ENCODE results near the gene C1QTNF6. TPM values are rescaled to one million over a fixed set of nuclear protein-coding genes. Genes with fewer than 3 reads are reported as not detected.
"Not testable (repeated sequence)": the region's sequence is repeated elsewhere in the genome, so short reads cannot be mapped to it uniquely, and the experiment has no call there.

Gene C1QTNF6
- total and polyA plus RNA-seq, 2 experiments from 2014 or later = 23.6 to 29.7 TPM

DNA sequence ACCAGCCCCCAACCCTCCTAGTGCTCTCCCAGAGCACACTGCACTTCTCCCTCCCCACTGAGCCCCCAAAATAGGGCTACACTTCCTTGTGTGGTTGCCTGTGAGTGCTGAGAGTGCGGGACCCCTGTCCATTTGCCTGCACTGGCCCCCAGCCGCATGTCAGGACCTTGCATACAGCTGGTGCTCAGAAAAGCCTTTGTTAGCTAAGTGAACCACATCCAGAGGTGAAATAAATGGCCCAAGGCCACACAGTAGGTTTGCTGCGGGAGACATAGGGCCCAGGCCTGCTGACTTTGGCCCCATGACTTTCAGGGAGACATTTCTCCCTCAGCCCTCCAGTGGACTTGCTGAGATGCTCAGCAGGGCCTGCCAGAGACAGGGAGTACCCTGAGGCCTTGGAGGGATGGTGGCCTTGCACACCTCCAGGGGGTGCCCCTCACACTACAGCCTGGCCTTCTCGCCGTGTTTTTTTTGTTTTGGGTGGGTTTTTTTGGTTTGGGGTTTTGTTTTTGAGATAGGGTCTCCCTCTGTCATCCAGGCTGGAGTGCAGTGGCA, 14.0 kb upstream of the C1QTNF6 start:
- Histone ChIP-seq H2AFZ (no peak overlapping the region), H3K79me2 (no peaks in the 10 kb centered on the region), H4K20me1 (ENCODE audit: insufficient read depth, poor library complexity, severe bottlenecking) (no peaks in the 10 kb centered on the region), H3K27me3 (no peaks in the 10 kb centered on the region), H3K36me3 (replicated peaks; ENCODE audit: insufficient read depth, low read depth) (no peaks in the 10 kb centered on the region), H3K4me2 (no peak overlapping the region), H3K27ac (no peak overlapping the region), H3K4me1 (ENCODE audit: insufficient read depth) (peaks cover 25% of the 10 kb centered on the region), H3K9me2 (replicated peaks; ENCODE audit: insufficient read depth) (no peaks in the 10 kb centered on the region), H3K9me3 (ENCODE audit: low read depth) (no peaks in the 10 kb centered on the region), H3K4me3 (no peak overlapping the region)
- WGBS (ENCODE audit: low lambda C conversion rate, missing lambda C conversion rate) = 97% methylated on average over 5 of the region's 5 CpGs
- TF ChIP-seq EZH2phosphoT487 (IDR thresholded peaks at IDR 0.05; ENCODE audit: low read depth, severe bottlenecking, unreplicated experiment) (no peak), EZH2 (IDR thresholded peaks at IDR 0.05; ENCODE audit: borderline replicate concordance) (no peak)
- TF ChIP-seq, protein P1, sequence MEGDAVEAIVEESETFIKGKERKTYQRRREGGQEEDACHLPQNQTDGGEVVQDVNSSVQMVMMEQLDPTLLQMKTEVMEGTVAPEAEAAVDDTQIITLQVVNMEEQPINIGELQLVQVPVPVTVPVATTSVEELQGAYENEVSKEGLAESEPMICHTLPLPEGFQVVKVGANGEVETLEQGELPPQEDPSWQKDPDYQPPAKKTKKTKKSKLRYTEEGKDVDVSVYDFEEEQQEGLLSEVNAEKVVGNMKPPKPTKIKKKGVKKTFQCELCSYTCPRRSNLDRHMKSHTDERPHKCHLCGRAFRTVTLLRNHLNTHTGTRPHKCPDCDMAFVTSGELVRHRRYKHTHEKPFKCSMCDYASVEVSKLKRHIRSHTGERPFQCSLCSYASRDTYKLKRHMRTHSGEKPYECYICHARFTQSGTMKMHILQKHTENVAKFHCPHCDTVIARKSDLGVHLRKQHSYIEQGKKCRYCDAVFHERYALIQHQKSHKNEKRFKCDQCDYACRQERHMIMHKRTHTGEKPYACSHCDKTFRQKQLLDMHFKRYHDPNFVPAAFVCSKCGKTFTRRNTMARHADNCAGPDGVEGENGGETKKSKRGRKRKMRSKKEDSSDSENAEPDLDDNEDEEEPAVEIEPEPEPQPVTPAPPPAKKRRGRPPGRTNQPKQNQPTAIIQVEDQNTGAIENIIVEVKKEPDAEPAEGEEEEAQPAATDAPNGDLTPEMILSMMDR (IDR thresholded peaks at IDR 0.05; ENCODE audit: poor library complexity) = no peak
- no peak for DNase-seq (ENCODE audit: low spot score)

DNA sequence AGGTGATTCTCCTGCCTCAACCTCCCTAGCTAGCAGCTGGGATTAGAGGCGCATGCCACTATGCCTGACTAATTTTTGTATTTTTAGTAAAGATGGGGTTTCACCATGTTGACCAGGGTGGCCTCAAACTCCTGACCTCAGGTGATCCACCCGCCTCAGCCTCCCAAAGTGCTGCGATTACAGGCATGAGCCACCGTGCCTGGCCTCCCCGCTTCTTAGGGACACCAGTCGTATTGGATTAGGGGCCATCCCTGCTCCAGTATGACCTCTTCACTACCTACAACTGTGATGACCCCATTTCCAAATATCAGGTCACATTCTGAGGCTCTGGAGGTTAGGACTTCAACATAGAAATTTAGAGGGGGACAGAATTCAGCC, 13.4 kb upstream of the C1QTNF6 start:
- not testable (repeated sequence) for H3K36me3 ChIP-seq (replicated peaks; ENCODE audit: insufficient read depth, low read depth); H3K9me2 ChIP-seq (replicated peaks; ENCODE audit: insufficient read depth); H3K27me3 ChIP-seq; H3K27ac ChIP-seq; DNase-seq (ENCODE audit: low spot score); H3K4me2 ChIP-seq; H3K9me3 ChIP-seq (ENCODE audit: low read depth); H3K4me3 ChIP-seq; H4K20me1 ChIP-seq (ENCODE audit: insufficient read depth, poor library complexity, severe bottlenecking); H2AFZ ChIP-seq; H3K79me2 ChIP-seq
- H3K4me1 ChIP-seq (ENCODE audit: insufficient read depth) = peaks cover 31% of the 10 kb centered on the region
- 95% methylated on average over 6 of the region's 6 CpGs for WGBS (ENCODE audit: low lambda C conversion rate, missing lambda C conversion rate)

DNA sequence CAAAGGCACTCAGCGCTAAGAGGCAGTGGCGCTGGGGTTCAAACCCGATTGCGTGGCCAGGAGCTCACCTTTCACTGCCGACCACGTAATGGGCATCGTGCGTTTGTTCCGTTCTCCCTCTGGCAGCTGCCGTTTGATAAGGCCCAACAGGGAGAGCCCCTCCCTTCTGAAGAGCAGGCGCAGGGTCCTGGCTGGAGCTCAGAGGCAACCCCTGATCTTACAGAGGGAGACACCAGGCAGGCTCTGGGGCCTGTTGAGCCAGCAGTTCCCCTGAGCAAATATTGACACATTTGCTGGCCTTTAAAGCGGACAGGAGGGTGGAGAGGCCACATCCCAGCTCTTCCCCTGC, 11.7 kb upstream of the C1QTNF6 start:
- Histone ChIP-seq H3K79me2 (no peaks in the 10 kb centered on the region), H3K36me3 (replicated peaks; ENCODE audit: insufficient read depth, low read depth) (no peaks in the 10 kb centered on the region), H3K4me3 (no peak overlapping the region), H3K9me2 (replicated peaks; ENCODE audit: insufficient read depth) (no peaks in the 10 kb centered on the region), H4K20me1 (ENCODE audit: insufficient read depth, poor library complexity, severe bottlenecking) (no peaks in the 10 kb centered on the region), H3K9me3 (ENCODE audit: low read depth) (no peaks in the 10 kb centered on the region), H3K4me1 (ENCODE audit: insufficient read depth) (peaks cover 35% of the 10 kb centered on the region), H2AFZ (peak overlapping the region; percentile 65), H3K27ac (peak overlapping the region; percentile 84), H3K4me2 (peak overlapping the region; percentile 75), H3K27me3 (no peaks in the 10 kb centered on the region)
- TF ChIP-seq EZH2phosphoT487 (IDR thresholded peaks at IDR 0.05; ENCODE audit: low read depth, severe bottlenecking, unreplicated experiment) = no peak
- no peak for TF ChIP-seq EZH2 (IDR thresholded peaks at IDR 0.05; ENCODE audit: borderline replicate concordance)
- TF ChIP-seq, protein P1 (IDR thresholded peaks at IDR 0.05; ENCODE audit: poor library complexity) = no peak
- WGBS (ENCODE audit: low lambda C conversion rate, missing lambda C conversion rate) = 21% methylated on average over 12 of the region's 12 CpGs
- DNase-seq (ENCODE audit: low spot score) = peak; percentile 65

DNA sequence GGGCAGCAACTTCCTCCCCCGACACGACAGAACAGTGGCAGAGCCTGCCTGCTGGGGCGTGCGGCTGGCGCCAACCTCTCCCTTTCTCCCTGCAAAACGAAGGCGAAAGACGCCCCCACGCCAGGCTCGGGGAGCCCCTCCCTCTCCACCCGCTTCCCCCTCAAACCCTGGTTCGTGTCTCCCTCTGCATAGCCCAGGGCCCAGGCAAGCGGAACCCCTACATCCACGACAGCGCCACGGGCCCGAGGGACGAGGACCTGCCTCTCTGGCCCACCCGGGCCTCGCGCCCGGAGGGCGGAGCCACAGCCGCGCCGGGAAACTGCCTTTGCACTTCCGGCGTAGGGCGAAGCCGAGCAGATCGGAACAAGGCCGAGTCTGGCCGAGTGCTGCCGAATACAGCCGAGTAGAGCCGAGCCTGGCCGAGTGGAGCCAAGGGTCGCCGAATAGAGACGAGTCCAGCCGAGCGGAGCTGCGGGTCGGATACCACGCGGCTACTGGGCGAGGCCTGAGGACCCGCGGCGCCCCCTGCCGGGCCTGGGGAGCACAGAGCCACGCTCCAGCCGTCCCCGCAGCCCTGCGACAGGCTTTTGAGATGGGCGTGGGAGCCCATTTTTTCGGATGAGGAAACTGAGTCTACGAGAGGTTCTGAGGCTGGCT, 11.2 kb upstream of the C1QTNF6 start:
- Histone ChIP-seq H3K79me2 (no peaks in the 10 kb centered on the region), H3K9me3 (ENCODE audit: low read depth) (no peaks in the 10 kb centered on the region), H4K20me1 (ENCODE audit: insufficient read depth, poor library complexity, severe bottlenecking) (no peaks in the 10 kb centered on the region), H3K4me1 (ENCODE audit: insufficient read depth) (peaks cover 35% of the 10 kb centered on the region), H3K27ac (peak overlapping the region; percentile 92), H3K4me3 (peak overlapping the region; percentile 59), H2AFZ (peak overlapping the region; percentile 65), H3K4me2 (peak overlapping the region; percentile 89), H3K27me3 (no peaks in the 10 kb centered on the region), H3K36me3 (replicated peaks; ENCODE audit: insufficient read depth, low read depth) (no peaks in the 10 kb centered on the region), H3K9me2 (replicated peaks; ENCODE audit: insufficient read depth) (no peaks in the 10 kb centered on the region)
- WGBS (ENCODE audit: low lambda C conversion rate, missing lambda C conversion rate) = 2% methylated on average over 50 of the region's 58 CpGs
- peak; percentile 98 for DNase-seq (ENCODE audit: low spot score)
- no peak for TF ChIP-seq EZH2phosphoT487 (IDR thresholded peaks at IDR 0.05; ENCODE audit: low read depth, severe bottlenecking, unreplicated experiment)
- TF ChIP-seq, protein P1 (IDR thresholded peaks at IDR 0.05; ENCODE audit: poor library complexity) = peak; percentile 96

Measured in hepatocyte (in vitro differentiated cells).